GM10248 (cell line): Measurements from ENCODE around the gene SH3D19.
"Not testable (repeated sequence)": the region's sequence is repeated elsewhere in the genome, so short reads cannot be mapped to it uniquely, and the experiment has no call there.

Experiments
- CTCF ChIA-PET: fragments of 300-600 bp; sonication (Branson Sonifier 250); formaldehyde crosslinking; extraction: SDS; loops from one replicate; lab custom pipeline; 2021; ENCODE audit warnings: antibody characterized with exemption; lab: Yijun Ruan, JAX
- POLR2A ChIA-PET: fragments of 350-650 bp; sonication (Branson Sonifier 250); formaldehyde crosslinking; extraction: SDS; loops from one replicate; lab custom pipeline; 2020; ENCODE audit warnings: antibody characterized with exemption; lab: Yijun Ruan, JAX
- DNase-seq: peaks from one replicate; pipeline ENCODE4 v3.0.0; 2012; ENCODE audit errors: extremely low spot score
- TF ChIP-seq, protein P1 (sequence below): IDR thresholded peaks from 2 replicates; pipeline ENCODE4 v1.5.1; 2012; ENCODE audit warnings: mild to moderate bottlenecking, low read depth; ENCODE audit errors: extremely low read depth, missing control alignments, control extremely low read depth

Gene SH3D19

DNA sequence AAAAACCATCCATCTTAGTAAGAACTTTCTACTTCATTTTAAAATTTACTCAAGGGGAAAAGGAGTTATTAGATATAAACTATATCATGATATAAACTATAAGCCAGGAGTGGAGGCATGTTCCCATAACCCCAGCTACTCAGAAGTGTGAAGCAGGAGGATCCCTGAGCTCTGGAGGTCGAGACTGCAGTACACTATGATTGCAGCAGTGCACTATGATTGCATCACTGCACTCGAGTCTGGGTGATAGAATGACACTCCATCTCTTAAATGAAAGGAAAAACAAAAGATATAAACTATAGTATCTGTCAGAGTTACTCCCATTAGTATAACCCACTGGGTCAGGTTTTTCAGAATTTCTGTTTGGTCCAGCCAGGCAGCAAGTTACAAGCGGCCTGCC lies 178.4 kb downstream of the SH3D19 start:
- TF ChIP-seq, protein P1, sequence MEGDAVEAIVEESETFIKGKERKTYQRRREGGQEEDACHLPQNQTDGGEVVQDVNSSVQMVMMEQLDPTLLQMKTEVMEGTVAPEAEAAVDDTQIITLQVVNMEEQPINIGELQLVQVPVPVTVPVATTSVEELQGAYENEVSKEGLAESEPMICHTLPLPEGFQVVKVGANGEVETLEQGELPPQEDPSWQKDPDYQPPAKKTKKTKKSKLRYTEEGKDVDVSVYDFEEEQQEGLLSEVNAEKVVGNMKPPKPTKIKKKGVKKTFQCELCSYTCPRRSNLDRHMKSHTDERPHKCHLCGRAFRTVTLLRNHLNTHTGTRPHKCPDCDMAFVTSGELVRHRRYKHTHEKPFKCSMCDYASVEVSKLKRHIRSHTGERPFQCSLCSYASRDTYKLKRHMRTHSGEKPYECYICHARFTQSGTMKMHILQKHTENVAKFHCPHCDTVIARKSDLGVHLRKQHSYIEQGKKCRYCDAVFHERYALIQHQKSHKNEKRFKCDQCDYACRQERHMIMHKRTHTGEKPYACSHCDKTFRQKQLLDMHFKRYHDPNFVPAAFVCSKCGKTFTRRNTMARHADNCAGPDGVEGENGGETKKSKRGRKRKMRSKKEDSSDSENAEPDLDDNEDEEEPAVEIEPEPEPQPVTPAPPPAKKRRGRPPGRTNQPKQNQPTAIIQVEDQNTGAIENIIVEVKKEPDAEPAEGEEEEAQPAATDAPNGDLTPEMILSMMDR, result no peak
- POLR2A ChIA-PET, result no interaction called here
- DNase-seq, result no peak
- CTCF ChIA-PET, result no interaction called here

- CTCF ChIA-PET, result interaction anchor here (0.9 to 1.5 kb wide), 4 partner anchors 9 to 28 kb away, joined by 3 to 4 read pairs (median 4); no protein-coding TSS in a partner anchor
- POLR2A ChIA-PET, result no interaction called here
- DNase-seq, result no peak
Observed at GRCh38 chr4:151144329-151145072, 180.9 kb downstream of the SH3D19 start.

GRCh38 chr4:151143811-151144210 lies 181.6 kb downstream of the SH3D19 start:
- POLR2A ChIA-PET, result no interaction called here
- CTCF ChIA-PET, result interaction anchor here (1.5 kb wide), 2 partner anchors 8 to 27 kb away, joined by 3 to 4 read pairs; no protein-coding TSS in a partner anchor

More at GRCh38 chr4:151144329-151145072, 180.9 kb downstream of the SH3D19 start:
- TF ChIP-seq, protein P1, result no peak

GRCh38 chr4:151143162-151143561 lies 182.2 kb downstream of the SH3D19 start:
- TF ChIP-seq, protein P1, result no peak
- POLR2A ChIA-PET, result no interaction called here
- no peak for DNase-seq
- CTCF ChIA-PET, result no interaction called here

More at GRCh38 chr4:151143811-151144210, 181.6 kb downstream of the SH3D19 start:
- TF ChIP-seq, protein P1, result no peak
- DNase-seq, result no peak

- TF ChIP-seq, protein P1, result no peak
- POLR2A ChIA-PET, result no interaction called here
Observed at GRCh38 chr4:151142758-151143157, 182.6 kb downstream of the SH3D19 start.

DNA sequence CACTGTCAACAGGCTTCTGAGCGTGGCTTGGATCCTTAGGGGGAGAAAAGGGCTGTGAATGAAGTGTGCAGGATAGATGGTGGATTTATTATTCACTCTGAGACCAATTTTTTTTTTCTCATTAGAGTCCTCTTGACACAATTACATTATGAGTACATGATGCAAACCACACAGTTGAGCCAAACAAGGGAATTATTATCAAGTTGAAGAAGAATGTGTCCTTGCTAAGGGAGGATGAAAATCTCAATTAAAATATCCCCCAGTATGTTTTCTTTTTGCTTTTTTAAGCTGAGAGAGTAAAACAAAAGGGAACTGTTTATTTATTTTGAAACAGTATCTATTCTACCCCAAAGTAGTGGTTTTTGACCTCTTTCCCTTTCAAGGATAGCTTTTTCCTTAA lies 185.6 kb downstream of the SH3D19 start:
- ChIA-PET CTCF (interaction anchor here (1.8 kb wide), 1 partner anchor 22 kb away, joined by 5 read pairs; no protein-coding TSS in a partner anchor), POLR2A (no interaction called here)
- DNase-seq, result no peak
- TF ChIP-seq, protein P1, result no peak

More at GRCh38 chr4:151142758-151143157, 182.6 kb downstream of the SH3D19 start:
- CTCF ChIA-PET, result no interaction called here
- DNase-seq, result no peak

- POLR2A ChIA-PET, DNase-seq: not testable (repeated sequence)
- CTCF ChIA-PET, result interaction anchor here (1.4 kb wide), 1 partner anchor 8 kb away, joined by 4 read pairs; no protein-coding TSS in a partner anchor
Observed at GRCh38 chr4:151136048-151136447, 189.4 kb downstream of the SH3D19 start.
